PC-9 (cell line): ENCODE data around the gene SPRING1. TPM values are rescaled to one million over a fixed set of nuclear protein-coding genes. Genes with fewer than 3 reads are reported as not detected.

ENCODE experiments used
- BruUV-seq: library from RNA; stranded (reverse); fragments of 400-500 nt; replicated peaks from 2 replicates; lab custom pipeline; 2021; lab: Mats Ljungman, UMichigan
- CTCF ChIA-PET: fragments of 300-600 bp; sonication (Branson Sonifier 250); formaldehyde crosslinking; loops from one replicate; lab custom pipeline; 2022; ENCODE audit warnings: antibody characterized with exemption; lab: Charles Lee
- POLR2A ChIA-PET: fragments of 300-600 bp; sonication (Branson Sonifier 250); formaldehyde crosslinking; loops from one replicate; lab custom pipeline; 2022; ENCODE audit warnings: antibody characterized with exemption; ENCODE audit not compliant: unreplicated experiment; lab: Charles Lee
- DNase-seq, 2 experiments: peaks; one replicate each; pipeline versions ENCODE4 v3.0.0 to v3.0.0-alpha.2; 2015 to 2022; ENCODE audit warnings: mixed read lengths in 1 of 2
- H2AFZ ChIP-seq: fragments of 200-600 bp; sonication (generic); 2 replicates; pipeline ENCODE4 v1.8.1; 2017; ENCODE audit warnings: antibody characterized with exemption
- H3F3A ChIP-seq: fragments of 200-600 bp; sonication (generic); 2 replicates; pipeline ENCODE4 v1.8.1; 2017; ENCODE audit warnings: antibody characterized with exemption, mild to moderate bottlenecking, low read depth; ENCODE audit not compliant: insufficient read depth
- H3K27ac ChIP-seq: fragments of 200-600 bp; sonication (generic); 2 replicates; pipeline ENCODE4 v1.6.1; 2016; ENCODE audit warnings: mixed run types
- H3K27me3 ChIP-seq: fragments of 200-600 bp; sonication (generic); 2 replicates; pipeline ENCODE4 v1.6.1; 2016; ENCODE audit warnings: low read depth, mixed run types; ENCODE audit not compliant: insufficient read depth
- H3K36me3 ChIP-seq: fragments of 200-600 bp; sonication (generic); 2 replicates; pipeline ENCODE4 v1.6.1; 2016; ENCODE audit warnings: low read depth, mixed run types
- H3K4me1 ChIP-seq: fragments of 200-600 bp; sonication (generic); replicated peaks from 2 replicates; pipeline ENCODE4 v1.6.1; 2016; ENCODE audit warnings: mixed run types; ENCODE audit not compliant: insufficient read depth
- H3K4me2 ChIP-seq: fragments of 200-600 bp; sonication (generic); 2 replicates; pipeline ENCODE4 v1.6.1; 2017; ENCODE audit warnings: mixed run types
- H3K4me3 ChIP-seq: fragments of 200-600 bp; sonication (generic); 2 replicates; pipeline ENCODE4 v1.6.1; 2016; ENCODE audit warnings: mixed run types
- H3K79me2 ChIP-seq: fragments of 200-600 bp; sonication (generic); 2 replicates; pipeline ENCODE4 v1.6.1; 2017; ENCODE audit warnings: low read depth, mixed run types
- H3K9me2 ChIP-seq: fragments of 200-600 bp; sonication (generic); 2 replicates; pipeline ENCODE4 v1.8.1; 2017; ENCODE audit warnings: mild to moderate bottlenecking; ENCODE audit not compliant: insufficient read depth
- H3K9me3 ChIP-seq: fragments of 200-600 bp; sonication (generic); 2 replicates; pipeline ENCODE4 v1.8.1; 2016; ENCODE audit warnings: low read depth; ENCODE audit not compliant: insufficient read depth
- H4K20me1 ChIP-seq: fragments of 200-600 bp; sonication (generic); 2 replicates; pipeline ENCODE4 v1.8.1; 2017; ENCODE audit not compliant: insufficient read depth
- EZH2 ChIP-seq: fragments of 200-600 bp; sonication (generic); IDR thresholded peaks from 2 replicates; pipeline ENCODE4 v1.8.0; 2017; ENCODE audit warnings: antibody characterized with exemption, low read depth
- intact Hi-C: fragments of 100-400 bp; cut with micrococcal nuclease; formaldehyde crosslinking; loops from one replicate; pipeline ENCODE4 v1.10.0; 2022; ENCODE audit not compliant: unreplicated experiment
- total RNA-seq: library from RNA; stranded (reverse); gene quantifications from 2 replicates; pipeline ENCODE4 v1.2.3, GENCODE V29; 2021
- TF ChIP-seq, protein P1 (sequence below): fragments of 200-600 bp; sonication (generic); conservative IDR thresholded peaks from 2 replicates; pipeline ENCODE4 v1.6.1; 2017; ENCODE audit warnings: mixed run types, antibody characterized with exemption, mild to moderate bottlenecking, moderate library complexity

The SPRING1 gene
- total RNA-seq, 1 experiment from 2014 or later: 29.3 TPM

DNA sequence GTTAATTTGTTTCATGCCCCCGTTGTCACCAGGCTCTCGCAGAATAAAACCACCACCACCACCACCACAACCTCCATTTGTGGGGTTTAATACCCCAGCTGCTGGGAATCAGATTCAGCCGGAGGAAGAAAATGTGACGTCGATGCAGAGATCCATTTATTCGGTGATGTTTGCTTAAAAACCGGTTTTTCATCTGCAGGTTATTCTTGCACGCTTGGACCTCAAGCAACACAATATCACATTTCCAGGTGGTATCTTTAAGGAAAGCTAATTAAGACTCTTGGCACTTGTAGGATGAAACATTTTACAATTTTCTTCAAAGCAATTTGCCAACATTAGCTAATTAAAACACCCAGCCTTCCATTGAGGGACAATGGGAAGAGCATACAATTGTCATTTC is 39.8 kb downstream of the SPRING1 start:
- Histone ChIP-seq H3K9me3 (no peaks in the 10 kb centered on the region), H3K79me2 (no peaks in the 10 kb centered on the region), H3K4me3 (peak overlapping the region; percentile 27; the same call in 1 of the 2 replicates), H2AFZ (no peak overlapping the region; the same call in 1 of the 2 replicates), H3K4me1 (peaks cover 30% of the 10 kb centered on the region), H3K27ac (no peak overlapping the region), H3K4me2 (peak overlapping the region; percentile 71), H3K9me2 (no peaks in the 10 kb centered on the region), H3K27me3 (no peaks in the 10 kb centered on the region), H3F3A (peaks cover 18% of the 10 kb centered on the region; the same call in 1 of the 2 replicates), H3K36me3 (no peaks in the 10 kb centered on the region), H4K20me1 (no peaks in the 10 kb centered on the region)
- peak; percentile 31 to 81 for DNase-seq
- BruUV-seq: no TSS peak
- CTCF ChIA-PET: interaction anchor here (0.9 kb wide), 1 partner anchor 715 kb away, joined by 4 read pairs; no protein-coding TSS in a partner anchor
- intact Hi-C loops: loop anchor here (1.0 to 5.0 kb wide), 6 partner anchors 37 to 631 kb away; no protein-coding TSS in a partner anchor
- POLR2A ChIA-PET: no interaction called here
- TF ChIP-seq EZH2: no peak
- TF ChIP-seq, protein P1, sequence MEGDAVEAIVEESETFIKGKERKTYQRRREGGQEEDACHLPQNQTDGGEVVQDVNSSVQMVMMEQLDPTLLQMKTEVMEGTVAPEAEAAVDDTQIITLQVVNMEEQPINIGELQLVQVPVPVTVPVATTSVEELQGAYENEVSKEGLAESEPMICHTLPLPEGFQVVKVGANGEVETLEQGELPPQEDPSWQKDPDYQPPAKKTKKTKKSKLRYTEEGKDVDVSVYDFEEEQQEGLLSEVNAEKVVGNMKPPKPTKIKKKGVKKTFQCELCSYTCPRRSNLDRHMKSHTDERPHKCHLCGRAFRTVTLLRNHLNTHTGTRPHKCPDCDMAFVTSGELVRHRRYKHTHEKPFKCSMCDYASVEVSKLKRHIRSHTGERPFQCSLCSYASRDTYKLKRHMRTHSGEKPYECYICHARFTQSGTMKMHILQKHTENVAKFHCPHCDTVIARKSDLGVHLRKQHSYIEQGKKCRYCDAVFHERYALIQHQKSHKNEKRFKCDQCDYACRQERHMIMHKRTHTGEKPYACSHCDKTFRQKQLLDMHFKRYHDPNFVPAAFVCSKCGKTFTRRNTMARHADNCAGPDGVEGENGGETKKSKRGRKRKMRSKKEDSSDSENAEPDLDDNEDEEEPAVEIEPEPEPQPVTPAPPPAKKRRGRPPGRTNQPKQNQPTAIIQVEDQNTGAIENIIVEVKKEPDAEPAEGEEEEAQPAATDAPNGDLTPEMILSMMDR: no peak

DNA sequence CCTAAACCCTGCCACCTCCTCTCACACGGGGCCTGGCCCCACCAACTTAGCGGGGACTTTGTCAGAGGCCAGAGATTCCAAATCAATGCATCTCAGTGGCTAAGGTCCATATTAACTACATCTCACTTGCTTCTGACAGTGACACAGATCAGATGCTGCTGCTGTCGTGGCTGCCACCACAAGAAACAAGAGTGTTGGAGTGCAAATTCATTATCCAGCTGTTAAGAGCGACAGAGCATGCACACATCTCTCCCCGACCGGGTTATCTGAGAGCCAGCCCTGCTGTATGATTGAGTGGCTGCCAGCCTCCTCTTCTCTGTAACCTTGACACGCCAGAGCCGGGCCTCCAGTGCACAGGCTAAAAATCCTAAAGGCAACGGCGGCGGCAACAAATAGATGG is 40.2 kb downstream of the SPRING1 start:
- TF ChIP-seq, protein P1: no peak
- TF ChIP-seq EZH2: no peak
- ChIA-PET CTCF (interaction anchor here (0.5 to 0.7 kb wide), 4 partner anchors 91 to 536 kb away, joined by 3 to 6 read pairs (median 4); no protein-coding TSS in a partner anchor), POLR2A (no interaction called here)
- H4K20me1 ChIP-seq: no peaks in the 10 kb centered on the region
- H3K36me3 ChIP-seq: no peaks in the 10 kb centered on the region
- no peak overlapping the region for H3K27ac ChIP-seq
- DNase-seq: no peak
- H3K79me2 ChIP-seq: no peaks in the 10 kb centered on the region
- peaks cover 18% of the 10 kb centered on the region; the same call in 1 of the 2 replicates for H3F3A ChIP-seq
- BruUV-seq: no TSS peak
- H3K4me2 ChIP-seq: peak overlapping the region; percentile 71
- intact Hi-C loops: loop anchor here (1.0 to 5.0 kb wide), 6 partner anchors 37 to 630 kb away; no protein-coding TSS in a partner anchor
- H3K4me1 ChIP-seq: peaks cover 30% of the 10 kb centered on the region
- no peaks in the 10 kb centered on the region for H3K9me3 ChIP-seq
- H3K4me3 ChIP-seq: peak overlapping the region; percentile 27; the same call in 1 of the 2 replicates
- no peaks in the 10 kb centered on the region for H3K9me2 ChIP-seq
- no peak overlapping the region; the same call in 1 of the 2 replicates for H2AFZ ChIP-seq
- no peaks in the 10 kb centered on the region for H3K27me3 ChIP-seq

- Histone ChIP-seq H3K36me3 (no peaks in the 10 kb centered on the region), H3K4me2 (peak overlapping the region; percentile 71), H3K4me3 (no peak overlapping the region), H3K9me3 (no peaks in the 10 kb centered on the region), H3F3A (peaks cover 18% of the 10 kb centered on the region; the same call in 1 of the 2 replicates), H3K27ac (no peak overlapping the region), H4K20me1 (no peaks in the 10 kb centered on the region), H3K9me2 (no peaks in the 10 kb centered on the region), H3K4me1 (peaks cover 30% of the 10 kb centered on the region), H3K79me2 (no peaks in the 10 kb centered on the region), H3K27me3 (no peaks in the 10 kb centered on the region), H2AFZ (no peak overlapping the region)
- ChIA-PET CTCF (interaction anchor here (0.5 to 0.7 kb wide), 7 partner anchors 21 to 536 kb away, joined by 3 to 10 read pairs (median 4); no protein-coding TSS in a partner anchor), POLR2A (no interaction called here)
- DNase-seq: peak in 1 of 2 experiments; percentile 23
- intact Hi-C loops: loop anchor here (5.0 kb wide), 4 partner anchors 195 to 630 kb away; no protein-coding TSS in a partner anchor
- no TSS peak for BruUV-seq
- no peak for TF ChIP-seq EZH2
- TF ChIP-seq, protein P1: no peak; the same call in 1 of the 2 replicates
Observed at GRCh38 chr12:116697305-116697704, 40.6 kb downstream of the SPRING1 start.
